Gastroesophageal sphincter (tissue), 4 donors: ENCODE results near the gene ABCF1. TPM values are rescaled to one million over a fixed set of nuclear protein-coding genes. Genes with fewer than 3 reads are reported as not detected.
A peak's percentile ranks its signal among the peaks of the same experiment; 100 is the strongest.

Source experiments
- ATAC-seq: fragments of 150-250 bp; one replicate; pipeline ENCODE4 v1.9.1; 2016; ENCODE audit warnings: mild to moderate bottlenecking, moderate library complexity
- H3K27ac ChIP-seq, 4 donors: fragments of 200-600 bp; sonication (generic) in 3 of 4; 1 replicate in 3 of 4; 2 replicates in 1 of 4; pipeline ENCODE4 v1.5.1; 2016 to 2019
- H3K27me3 ChIP-seq: fragments of 200-600 bp; sonication (generic); one replicate; pipeline ENCODE4 v1.5.1; 2019
- H3K36me3 ChIP-seq, 2 donors: fragments of 200-600 bp; sonication (generic); one replicate each; pipeline ENCODE4 v1.5.1; 2019; ENCODE audit warnings: control low read depth in 1 of 2
- H3K4me1 ChIP-seq, 3 donors: fragments of 200-600 bp; sonication (generic); 1 replicate in 2 of 3; 2 replicates in 1 of 3; pipeline ENCODE4 v1.5.1; 2016 to 2019; ENCODE audit warnings: control low read depth in 2 of 3
- H3K4me3 ChIP-seq, 2 donors: fragments of 200-600 bp; sonication (generic); one replicate each; pipeline ENCODE4 v1.5.1; 2019; ENCODE audit warnings: mild to moderate bottlenecking in 1 of 2, moderate library complexity in 1 of 2
- H3K9me3 ChIP-seq, 3 donors: fragments of 200-600 bp; sonication (generic); one replicate each; pipeline ENCODE4 v1.5.1; 2017 to 2019; ENCODE audit warnings: control low read depth in 2 of 3
- CTCF ChIP-seq, 4 experiments: fragments of 200-600 bp in 2 of 4; fragments of 450-650 bp in 2 of 4; sonication (generic) in 1 of 4; IDR thresholded peaks; one replicate each; pipeline ENCODE4 v1.5.1; 2017 to 2019; ENCODE audit warnings: antibody characterized with exemption in 4 of 4, mild to moderate bottlenecking in 2 of 4, moderate library complexity in 2 of 4
- EP300 ChIP-seq: sonication (generic); formaldehyde crosslinking; IDR thresholded peaks from one replicate; pipeline ENCODE4 v1.6.1; 2017; ENCODE audit warnings: antibody characterized with exemption, mild to moderate bottlenecking
- POLR2A ChIP-seq, 2 donors: fragments of 450-650 bp; IDR thresholded peaks; one replicate each; pipeline ENCODE4 v1.6.1; 2017; ENCODE audit warnings: antibody characterized with exemption in 2 of 2, mild to moderate bottlenecking in 2 of 2, moderate library complexity in 1 of 2
- POLR2AphosphoS5 ChIP-seq: sonication (generic); formaldehyde crosslinking; IDR thresholded peaks from one replicate; pipeline ENCODE4 v1.6.1; 2017; ENCODE audit warnings: antibody characterized with exemption
- WGBS, 2 donors: methylation state at CpG; one replicate each; pipeline ENCODE4 v1.1.5; 2018; ENCODE audit warnings: low coverage in 1 of 2; 5-methylcytosine and 5-hydroxymethylcytosine counted together
- total RNA-seq, 4 donors: library from RNA; depleted of rRNA; stranded (reverse); fragments of >200 nt; gene quantifications; one replicate each; pipeline ENCODE4 v1.1.0, GENCODE V29; 2016

Gene ABCF1
- total RNA-seq, 4 donors from 2014 or later = 42.8 to 63.6 (median 47.4) TPM

GRCh38 chr6:30625511-30625910, 54.3 kb downstream of the ABCF1 start:
- peak overlapping the region in 3 of 4 donors; percentile 32 to 92 (median 88) for H3K27ac ChIP-seq
- 89% methylated on average over 3 of the region's 8 CpGs; no CpG with 5 or more reads in 1 of the 2 donors for WGBS, 2 donors
- peaks cover 0 to 21% (median 11%) of the 10 kb centered on the region in 3 donors for H3K4me1 ChIP-seq
- no peaks in the 10 kb centered on the region for H3K9me3 ChIP-seq
- TF ChIP-seq POLR2A (IDR thresholded peaks at IDR 0.05) = no peak
- no peak for TF ChIP-seq POLR2AphosphoS5
- no peak for TF ChIP-seq EP300
- no peak for TF ChIP-seq CTCF (IDR thresholded peaks at IDR 0.05)
- no peak for ATAC-seq
- no peak overlapping the region for H3K4me3 ChIP-seq
- H3K36me3 ChIP-seq = peaks cover 0 to 83% of the 10 kb centered on the region in 2 donors
- H3K27me3 ChIP-seq = no peaks in the 10 kb centered on the region

- Histone ChIP-seq H3K9me3 (no peaks in the 10 kb centered on the region), H3K4me3 (peak within 1 kb of the TSS; percentile 23 to 61), H3K4me1 (peaks cover 0 to 21% (median 11%) of the 10 kb centered on the region in 3 donors), H3K27ac (peak within 1 kb of the TSS; percentile 25 to 97 (median 90)), H3K36me3 (peaks cover 0 to 82% of the 10 kb centered on the region in 2 donors), H3K27me3 (no peaks in the 10 kb centered on the region)
- peak; percentile 98 for ATAC-seq
- 1% methylated on average over 19 of the region's 36 CpGs; no CpG with 5 or more reads in 1 of the 2 donors for WGBS, 2 donors
- TF ChIP-seq POLR2A (IDR thresholded peaks at IDR 0.05) (peak; percentile 32 to 47), POLR2AphosphoS5 (peak; percentile 82), EP300 (no peak), CTCF (IDR thresholded peaks at IDR 0.05) (peak in 3 of 4 experiments; percentile 37 to 70 (median 58))
These were observed 55.5 kb downstream of the ABCF1 start, which contains the start of gene ATAT1 for GRCh38 chr6:30626484-30627366. TSS of gene ATAT1 (plus strand) at chr6:30626874.

GRCh38 chr6:30635834-30636233, 64.6 kb downstream of the ABCF1 start:
- H3K9me3 ChIP-seq = no peaks in the 10 kb centered on the region
- no peaks in the 10 kb centered on the region for H3K4me1 ChIP-seq
- no peaks in the 10 kb centered on the region for H3K27me3 ChIP-seq
- TF ChIP-seq CTCF (IDR thresholded peaks at IDR 0.05) (no peak), POLR2AphosphoS5 (no peak), EP300 (no peak), POLR2A (IDR thresholded peaks at IDR 0.05) (no peak)
- 100% methylated on average over 3 of the region's 3 CpGs; no CpG with 5 or more reads in 1 of the 2 donors for WGBS, 2 donors
- H3K36me3 ChIP-seq = peaks cover 0 to 65% of the 10 kb centered on the region in 2 donors
- no peak overlapping the region for H3K27ac ChIP-seq
- no peak overlapping the region for H3K4me3 ChIP-seq
- ATAC-seq = no peak

GRCh38 chr6:30640481-30640880, 69.2 kb downstream of the ABCF1 start:
- H3K9me3 ChIP-seq = no peaks in the 10 kb centered on the region
- 60 to 71% methylated on average over 1 to 3 of the region's 10 CpGs for WGBS, 2 donors
- no peak for ATAC-seq
- peaks cover 0 to 81% of the 10 kb centered on the region in 2 donors for H3K36me3 ChIP-seq
- H3K27ac ChIP-seq = no peak overlapping the region
- TF ChIP-seq CTCF (IDR thresholded peaks at IDR 0.05) = no peak
- no peak for TF ChIP-seq POLR2A (IDR thresholded peaks at IDR 0.05)
- no peak for TF ChIP-seq POLR2AphosphoS5
- no peak for TF ChIP-seq EP300
- no peaks in the 10 kb centered on the region for H3K27me3 ChIP-seq
- H3K4me3 ChIP-seq = no peak overlapping the region
- no peaks in the 10 kb centered on the region for H3K4me1 ChIP-seq
